HL-60 (cell line): ENCODE results near the gene PSMB10.

Experiments
- CTCF ChIP-seq: IDR thresholded peaks from one replicate; pipeline ENCODE4 v1.5.1; 2011; ENCODE audit warnings: low read length, control low read depth, inconsistent platforms; ENCODE audit not compliant: insufficient read depth
- POLR2AphosphoS5 ChIP-seq: IDR thresholded peaks from 2 replicates; pipeline ENCODE4 v1.6.1; 2012; ENCODE audit warnings: low read depth

- TF ChIP-seq CTCF, result peak; percentile 97
- TF ChIP-seq POLR2AphosphoS5, result peak; percentile 20; the same call in 1 of the 2 replicates
Observed at GRCh38 chr16:67928561-67929364, 7.9 kb downstream of the PSMB10 start.
